ENCODE results near the gene HLCS.

DNA sequence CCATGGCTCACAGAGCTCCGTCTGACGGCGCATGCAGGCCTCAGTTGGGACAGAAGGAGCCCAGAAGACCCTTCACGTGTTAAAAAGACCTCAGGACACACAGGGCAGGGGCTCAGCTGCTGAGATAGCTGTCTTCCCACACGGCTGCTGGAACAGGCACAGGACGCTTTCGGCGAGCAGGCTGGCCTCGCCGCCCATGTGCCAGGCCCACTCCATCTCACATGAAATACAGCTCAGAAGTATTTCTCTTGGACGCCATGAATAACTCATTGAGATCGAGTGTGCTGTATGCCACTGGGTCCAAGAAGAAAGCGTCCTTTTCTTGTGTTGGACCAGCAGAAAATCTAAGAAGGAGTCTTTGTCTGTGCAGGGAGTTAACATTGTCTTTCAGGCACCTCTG is 198.0 kb downstream of the HLCS start:
- TF ChIP-seq, protein P1, sequence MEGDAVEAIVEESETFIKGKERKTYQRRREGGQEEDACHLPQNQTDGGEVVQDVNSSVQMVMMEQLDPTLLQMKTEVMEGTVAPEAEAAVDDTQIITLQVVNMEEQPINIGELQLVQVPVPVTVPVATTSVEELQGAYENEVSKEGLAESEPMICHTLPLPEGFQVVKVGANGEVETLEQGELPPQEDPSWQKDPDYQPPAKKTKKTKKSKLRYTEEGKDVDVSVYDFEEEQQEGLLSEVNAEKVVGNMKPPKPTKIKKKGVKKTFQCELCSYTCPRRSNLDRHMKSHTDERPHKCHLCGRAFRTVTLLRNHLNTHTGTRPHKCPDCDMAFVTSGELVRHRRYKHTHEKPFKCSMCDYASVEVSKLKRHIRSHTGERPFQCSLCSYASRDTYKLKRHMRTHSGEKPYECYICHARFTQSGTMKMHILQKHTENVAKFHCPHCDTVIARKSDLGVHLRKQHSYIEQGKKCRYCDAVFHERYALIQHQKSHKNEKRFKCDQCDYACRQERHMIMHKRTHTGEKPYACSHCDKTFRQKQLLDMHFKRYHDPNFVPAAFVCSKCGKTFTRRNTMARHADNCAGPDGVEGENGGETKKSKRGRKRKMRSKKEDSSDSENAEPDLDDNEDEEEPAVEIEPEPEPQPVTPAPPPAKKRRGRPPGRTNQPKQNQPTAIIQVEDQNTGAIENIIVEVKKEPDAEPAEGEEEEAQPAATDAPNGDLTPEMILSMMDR (IDR thresholded peaks at IDR 0.05), result no peak
- TF ChIP-seq POLR2A (IDR thresholded peaks at IDR 0.05), result no peak

Measured in prostate gland (tissue), 2 donors.